K562 (cell line): ENCODE measurements around the gene IQGAP3. TPM values are rescaled to one million over a fixed set of nuclear protein-coding genes. Genes with fewer than 3 reads are reported as not detected.
A peak's percentile ranks its signal among the peaks of the same experiment; 100 is the strongest.

Source experiments
- BDP1 ChIP-seq: IDR thresholded peaks from 3 replicates; pipeline ENCODE4 v1.6.1; 2011; ENCODE audit not compliant: insufficient read length, insufficient read depth
- ELF2 ChIP-seq: fragments of 250-450 bp; sonication (Bioruptor Pico); IDR thresholded peaks from 2 replicates; pipeline ENCODE4 v1.5.0; 2021; ENCODE audit warnings: mild to moderate bottlenecking
- ID3 ChIP-seq, 2 experiments: fragments of 250-450 bp in 1 of 2; fragments of 450-650 bp in 1 of 2; sonication (Bioruptor Pico) in 1 of 2; IDR thresholded peaks; 2 replicates each; pipeline versions ENCODE4 v1.6.1 to v1.8.0; 2016 to 2021; ENCODE audit warnings: mild to moderate bottlenecking in 2 of 2, moderate library complexity in 2 of 2, missing compliant biosample characterization in 1 of 2, missing genetic modification characterization in 1 of 2
- MXI1 ChIP-seq: IDR thresholded peaks from 2 replicates; pipeline ENCODE4 v1.6.1; 2011; ENCODE audit warnings: low read depth, mild to moderate bottlenecking, improper control_type of control experiment, low read length
- NBN ChIP-seq: fragments of 450-650 bp; IDR thresholded peaks from 2 replicates; pipeline ENCODE4 v1.6.1; 2016; ENCODE audit warnings: low read depth, mild to moderate bottlenecking
- NFIX ChIP-seq: fragments of 250-450 bp; sonication (Bioruptor Pico); IDR thresholded peaks from 2 replicates; pipeline ENCODE4 v1.4.0; 2020; ENCODE audit warnings: low read depth, mild to moderate bottlenecking, moderate library complexity
- NR2C1 ChIP-seq, 2 experiments: fragments of 450-650 bp; IDR thresholded peaks; 2 replicates each; pipeline ENCODE4 v1.6.1; 2017; ENCODE audit warnings: mild to moderate bottlenecking in 2 of 2, antibody characterized with exemption in 1 of 2, inconsistent platforms in 1 of 2, missing compliant biosample characterization in 1 of 2, missing genetic modification characterization in 1 of 2
- ZNF224 ChIP-seq: sonication (generic); formaldehyde crosslinking; IDR thresholded peaks from 2 replicates; pipeline ENCODE4 v1.8.0; 2022; ENCODE audit warnings: mild to moderate bottlenecking, missing genetic modification reagents
- ZNF347 ChIP-seq: fragments of 450-650 bp; formaldehyde crosslinking; IDR thresholded peaks from 2 replicates; pipeline ENCODE4 v1.4.0; 2020; ENCODE audit warnings: low read depth, mild to moderate bottlenecking, moderate library complexity
- polyA plus RNA-seq, 8 experiments: library from polyadenylated mRNA; depleted of rRNA in 4 of 8; stranded (reverse) in 5 of 8; unstranded in 3 of 8; fragments of >200 nt; fragmentation: Nextera tagmentation in 2 of 8; fragmentation: Illumina TruSeq in 1 of 8; extraction: Ambion mirVana in 2 of 8; extraction: Trizol in 1 of 8; gene quantifications; 2 replicates each; pipeline versions ENCODE4 v1.2.1 to v1.2.3, GENCODE V29; 2011 to 2014; ENCODE audit warnings: inconsistent platforms in 1 of 8, missing spikeins in 1 of 8
- total RNA-seq, 7 experiments: library from RNA; depleted of rRNA in 6 of 7; stranded (reverse); fragments of >200 nt in 6 of 7; fragmentation: Illumina TruSeq in 2 of 7; extraction: Trizol in 2 of 7; gene quantifications; 2 replicates each; pipeline versions ENCODE4 v1.2.1 to v1.2.3, GENCODE V29; 2011 to 2021; ENCODE audit warnings: low replicate concordance in 1 of 7
- TF ChIP-seq, protein P1 (sequence below): fragments of 150-350 bp; conservative IDR thresholded peaks from 2 replicates; pipeline ENCODE4 v1.6.1; 2014; ENCODE audit warnings: low read length
- TF ChIP-seq, protein P2 (sequence below): fragments of 250-450 bp; sonication (Bioruptor Pico); IDR thresholded peaks from 2 replicates; pipeline ENCODE4 v1.9.0; 2021; ENCODE audit warnings: mild to moderate bottlenecking, inconsistent platforms
- TF ChIP-seq, protein P3 (sequence below): fragments of 250-450 bp; sonication (Bioruptor Pico); IDR thresholded peaks from 2 replicates; pipeline ENCODE4 v1.4.0; 2020

The IQGAP3 gene
- total and polyA plus RNA-seq, 9 of the 15 experiments (the other 6 are each of a cell fraction or from before 2014, with no cell fraction given) = 1.4 to 16.6 (median 11.9) TPM

- no peak for TF ChIP-seq ZNF224 (CRISPR knock-in tag)
- TF ChIP-seq, protein P1, sequence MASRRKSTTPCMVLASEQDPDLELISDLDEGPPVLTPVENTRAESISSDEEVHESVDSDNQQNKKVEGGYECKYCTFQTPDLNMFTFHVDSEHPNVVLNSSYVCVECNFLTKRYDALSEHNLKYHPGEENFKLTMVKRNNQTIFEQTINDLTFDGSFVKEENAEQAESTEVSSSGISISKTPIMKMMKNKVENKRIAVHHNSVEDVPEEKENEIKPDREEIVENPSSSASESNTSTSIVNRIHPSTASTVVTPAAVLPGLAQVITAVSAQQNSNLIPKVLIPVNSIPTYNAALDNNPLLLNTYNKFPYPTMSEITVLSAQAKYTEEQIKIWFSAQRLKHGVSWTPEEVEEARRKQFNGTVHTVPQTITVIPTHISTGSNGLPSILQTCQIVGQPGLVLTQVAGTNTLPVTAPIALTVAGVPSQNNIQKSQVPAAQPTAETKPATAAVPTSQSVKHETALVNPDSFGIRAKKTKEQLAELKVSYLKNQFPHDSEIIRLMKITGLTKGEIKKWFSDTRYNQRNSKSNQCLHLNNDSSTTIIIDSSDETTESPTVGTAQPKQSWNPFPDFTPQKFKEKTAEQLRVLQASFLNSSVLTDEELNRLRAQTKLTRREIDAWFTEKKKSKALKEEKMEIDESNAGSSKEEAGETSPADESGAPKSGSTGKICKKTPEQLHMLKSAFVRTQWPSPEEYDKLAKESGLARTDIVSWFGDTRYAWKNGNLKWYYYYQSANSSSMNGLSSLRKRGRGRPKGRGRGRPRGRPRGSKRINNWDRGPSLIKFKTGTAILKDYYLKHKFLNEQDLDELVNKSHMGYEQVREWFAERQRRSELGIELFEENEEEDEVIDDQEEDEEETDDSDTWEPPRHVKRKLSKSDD = no peak
- peak; percentile 58; the same call in 1 of the 2 replicates for TF ChIP-seq NBN
- TF ChIP-seq NFIX = no peak
- TF ChIP-seq ZNF347 (CRISPR knock-in tag) = no peak
- TF ChIP-seq, protein P2, sequence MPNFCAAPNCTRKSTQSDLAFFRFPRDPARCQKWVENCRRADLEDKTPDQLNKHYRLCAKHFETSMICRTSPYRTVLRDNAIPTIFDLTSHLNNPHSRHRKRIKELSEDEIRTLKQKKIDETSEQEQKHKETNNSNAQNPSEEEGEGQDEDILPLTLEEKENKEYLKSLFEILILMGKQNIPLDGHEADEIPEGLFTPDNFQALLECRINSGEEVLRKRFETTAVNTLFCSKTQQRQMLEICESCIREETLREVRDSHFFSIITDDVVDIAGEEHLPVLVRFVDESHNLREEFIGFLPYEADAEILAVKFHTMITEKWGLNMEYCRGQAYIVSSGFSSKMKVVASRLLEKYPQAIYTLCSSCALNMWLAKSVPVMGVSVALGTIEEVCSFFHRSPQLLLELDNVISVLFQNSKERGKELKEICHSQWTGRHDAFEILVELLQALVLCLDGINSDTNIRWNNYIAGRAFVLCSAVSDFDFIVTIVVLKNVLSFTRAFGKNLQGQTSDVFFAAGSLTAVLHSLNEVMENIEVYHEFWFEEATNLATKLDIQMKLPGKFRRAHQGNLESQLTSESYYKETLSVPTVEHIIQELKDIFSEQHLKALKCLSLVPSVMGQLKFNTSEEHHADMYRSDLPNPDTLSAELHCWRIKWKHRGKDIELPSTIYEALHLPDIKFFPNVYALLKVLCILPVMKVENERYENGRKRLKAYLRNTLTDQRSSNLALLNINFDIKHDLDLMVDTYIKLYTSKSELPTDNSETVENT (CRISPR knock-in tag) = 0 out of 2 replicates have a peak, but pooled peaks have one; percentile 8
- TF ChIP-seq MXI1 = peak; percentile 98
- TF ChIP-seq, protein P3, sequence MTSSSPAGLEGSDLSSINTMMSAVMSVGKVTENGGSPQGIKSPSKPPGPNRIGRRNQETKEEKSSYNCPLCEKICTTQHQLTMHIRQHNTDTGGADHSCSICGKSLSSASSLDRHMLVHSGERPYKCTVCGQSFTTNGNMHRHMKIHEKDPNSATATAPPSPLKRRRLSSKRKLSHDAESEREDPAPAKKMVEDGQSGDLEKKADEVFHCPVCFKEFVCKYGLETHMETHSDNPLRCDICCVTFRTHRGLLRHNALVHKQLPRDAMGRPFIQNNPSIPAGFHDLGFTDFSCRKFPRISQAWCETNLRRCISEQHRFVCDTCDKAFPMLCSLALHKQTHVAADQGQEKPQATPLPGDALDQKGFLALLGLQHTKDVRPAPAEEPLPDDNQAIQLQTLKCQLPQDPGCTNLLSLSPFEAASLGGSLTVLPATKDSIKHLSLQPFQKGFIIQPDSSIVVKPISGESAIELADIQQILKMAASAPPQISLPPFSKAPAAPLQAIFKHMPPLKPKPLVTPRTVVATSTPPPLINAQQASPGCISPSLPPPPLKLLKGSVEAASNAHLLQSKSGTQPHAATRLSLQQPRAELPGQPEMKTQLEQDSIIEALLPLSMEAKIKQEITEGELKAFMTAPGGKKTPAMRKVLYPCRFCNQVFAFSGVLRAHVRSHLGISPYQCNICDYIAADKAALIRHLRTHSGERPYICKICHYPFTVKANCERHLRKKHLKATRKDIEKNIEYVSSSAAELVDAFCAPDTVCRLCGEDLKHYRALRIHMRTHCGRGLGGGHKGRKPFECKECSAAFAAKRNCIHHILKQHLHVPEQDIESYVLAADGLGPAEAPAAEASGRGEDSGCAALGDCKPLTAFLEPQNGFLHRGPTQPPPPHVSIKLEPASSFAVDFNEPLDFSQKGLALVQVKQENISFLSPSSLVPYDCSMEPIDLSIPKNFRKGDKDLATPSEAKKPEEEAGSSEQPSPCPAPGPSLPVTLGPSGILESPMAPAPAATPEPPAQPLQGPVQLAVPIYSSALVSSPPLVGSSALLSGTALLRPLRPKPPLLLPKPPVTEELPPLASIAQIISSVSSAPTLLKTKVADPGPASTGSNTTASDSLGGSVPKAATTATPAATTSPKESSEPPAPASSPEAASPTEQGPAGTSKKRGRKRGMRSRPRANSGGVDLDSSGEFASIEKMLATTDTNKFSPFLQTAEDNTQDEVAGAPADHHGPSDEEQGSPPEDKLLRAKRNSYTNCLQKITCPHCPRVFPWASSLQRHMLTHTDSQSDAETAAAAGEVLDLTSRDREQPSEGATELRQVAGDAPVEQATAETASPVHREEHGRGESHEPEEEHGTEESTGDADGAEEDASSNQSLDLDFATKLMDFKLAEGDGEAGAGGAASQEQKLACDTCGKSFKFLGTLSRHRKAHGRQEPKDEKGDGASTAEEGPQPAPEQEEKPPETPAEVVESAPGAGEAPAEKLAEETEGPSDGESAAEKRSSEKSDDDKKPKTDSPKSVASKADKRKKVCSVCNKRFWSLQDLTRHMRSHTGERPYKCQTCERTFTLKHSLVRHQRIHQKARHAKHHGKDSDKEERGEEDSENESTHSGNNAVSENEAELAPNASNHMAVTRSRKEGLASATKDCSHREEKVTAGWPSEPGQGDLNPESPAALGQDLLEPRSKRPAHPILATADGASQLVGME (CRISPR knock-in tag) = 0 out of 2 replicates have a peak, but pooled peaks have one; percentile 51
- no peak for TF ChIP-seq BDP1
- TF ChIP-seq ID3 (CRISPR knock-in tag; IDR thresholded peaks at IDR 0.05) = no peak
- no peak for TF ChIP-seq ID3 (tag; IDR thresholded peaks at IDR 0.05)
- peak; percentile 44; the same call in 1 of the 2 replicates for TF ChIP-seq NR2C1 (IDR thresholded peaks at IDR 0.05)
- no peak; the same call in 1 of the 2 replicates for TF ChIP-seq NR2C1 (tag; IDR thresholded peaks at IDR 0.05)
- peak; percentile 96 for TF ChIP-seq ELF2
Observed at GRCh38 chr1:156601122-156601830, 28.9 kb upstream of the IQGAP3 start, which contains the start of gene GPATCH4 (continued).
